DMS153 treated with DMSO at 0.1 percent for 48 hours (cell line): ENCODE data around the gene RABGAP1.

ENCODE experiments used
- DNase-seq: peaks from one replicate; lab custom pipeline; 2025; ENCODE audit not compliant: unreplicated experiment; lab: John Stamatoyannopoulos, UW

Gene RABGAP1

DNA sequence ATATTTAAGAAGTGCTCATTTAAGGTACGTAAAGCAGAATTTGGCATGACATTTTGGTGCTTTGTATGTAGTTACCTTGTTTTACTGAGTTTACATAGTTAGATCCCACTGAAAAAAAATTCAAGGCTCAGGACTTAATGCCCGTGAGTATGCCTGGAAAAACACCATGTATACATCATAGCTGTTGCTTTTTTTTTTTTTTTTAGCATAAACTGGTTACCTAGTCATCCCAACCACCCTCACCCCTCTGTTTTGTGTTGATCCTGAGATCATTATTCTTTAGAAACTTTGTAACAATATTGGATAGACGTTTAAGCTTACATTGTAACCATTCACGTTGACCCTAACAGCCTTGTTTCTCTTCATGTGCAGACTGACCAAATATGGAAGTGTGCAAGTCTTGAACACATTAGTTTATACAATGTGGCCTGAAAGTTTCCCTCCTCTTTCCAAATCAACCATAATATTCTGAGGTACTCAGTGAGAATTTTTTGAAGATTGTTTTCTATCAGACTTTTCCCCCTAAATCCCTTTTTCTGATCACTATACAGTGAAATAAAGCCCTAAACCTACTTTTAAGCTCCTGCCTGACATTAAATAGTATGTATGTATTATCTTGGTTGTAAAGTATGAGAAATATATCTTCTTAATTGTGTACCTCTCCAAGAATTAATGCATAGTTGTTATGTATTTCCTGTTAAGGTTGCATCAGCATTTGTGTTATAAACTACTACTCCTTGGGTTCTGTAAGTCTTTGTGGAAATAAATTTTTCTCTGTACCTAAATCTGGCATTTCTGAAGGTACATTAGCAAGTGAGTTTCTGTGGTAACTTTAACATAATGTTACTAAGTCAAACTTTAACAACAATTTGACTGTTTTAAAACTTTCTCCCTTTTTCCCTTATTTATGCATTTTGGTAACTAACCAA lies 4.4 kb downstream of the RABGAP1 start:
- DNase-seq = no peak

DNA sequence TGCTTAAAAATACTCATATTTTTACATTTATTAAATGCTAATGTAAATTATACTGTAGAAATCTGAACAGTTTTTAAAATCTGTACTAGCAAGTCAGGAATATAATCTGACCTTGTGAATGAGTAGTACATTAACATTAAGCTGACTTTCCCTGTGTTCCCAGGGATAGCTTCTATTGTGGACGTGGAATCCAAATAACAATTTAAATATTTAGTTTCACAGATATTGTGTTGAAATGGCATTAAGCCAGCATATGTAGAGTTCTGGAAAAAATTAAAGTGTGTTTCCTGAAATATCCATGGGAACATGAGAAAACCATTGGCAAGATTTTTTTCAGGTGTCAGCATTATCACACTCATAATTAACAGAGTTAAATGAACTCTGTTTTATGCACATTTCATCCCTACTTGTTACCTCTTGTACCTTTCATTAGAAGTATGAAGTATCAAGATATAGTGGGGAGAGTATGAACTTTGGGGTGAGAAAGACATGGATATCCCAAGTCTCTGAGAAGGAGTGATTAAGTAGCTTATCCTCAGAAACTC lies 5.7 kb downstream of the RABGAP1 start:
- no peak for DNase-seq

GRCh38 chr9:122948313-122948712 lies 7.5 kb downstream of the RABGAP1 start:
- DNase-seq = no peak

- no peak for DNase-seq
Measured at GRCh38 chr9:122949696-122950095, 8.9 kb downstream of the RABGAP1 start.

DNA sequence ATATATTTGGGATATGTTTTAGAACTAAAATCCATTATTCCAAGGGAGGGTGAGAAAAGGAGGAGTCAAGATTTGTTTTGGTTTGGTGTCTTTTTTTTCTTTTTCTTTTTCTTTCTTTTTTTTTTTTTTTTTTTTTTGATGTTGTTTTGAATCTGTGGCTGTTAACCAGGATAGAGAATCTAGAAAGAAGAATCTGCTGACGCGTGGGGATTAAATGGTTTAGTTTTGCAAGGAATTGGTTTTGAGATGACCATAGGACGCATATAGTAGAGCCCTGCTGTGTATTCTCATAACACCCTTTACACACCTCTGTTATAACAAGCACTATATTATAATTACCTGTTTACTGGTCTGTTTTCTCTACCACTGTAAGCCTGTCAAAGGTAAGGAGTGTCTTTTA lies 9.4 kb downstream of the RABGAP1 start:
- no peak for DNase-seq

- DNase-seq = no peak
Measured at GRCh38 chr9:122951056-122951455, 10.2 kb downstream of the RABGAP1 start.

GRCh38 chr9:122954253-122954691 lies 13.5 kb downstream of the RABGAP1 start:
- no peak for DNase-seq

- no peak for DNase-seq
Measured at GRCh38 chr9:122955961-122956360, 15.1 kb downstream of the RABGAP1 start.

DNA sequence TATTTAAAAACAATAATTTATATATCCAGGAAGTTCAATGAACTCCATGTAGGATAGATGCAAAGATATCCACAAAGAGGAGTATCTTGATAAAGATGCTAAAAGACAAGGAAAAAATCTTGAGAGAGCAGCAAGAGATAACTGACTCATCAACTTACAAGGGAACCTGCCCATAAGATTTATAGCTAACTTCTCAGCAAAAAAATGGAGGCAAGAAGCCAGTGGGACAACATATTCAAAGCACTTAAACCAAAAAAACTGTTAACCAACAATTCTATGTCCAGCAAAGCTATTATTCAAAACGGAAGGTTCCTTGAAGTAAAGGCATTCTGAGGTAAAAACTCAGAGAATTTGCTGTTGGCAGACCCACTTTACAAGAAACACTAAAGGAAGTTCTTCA lies 20.3 kb downstream of the RABGAP1 start:
- no peak for DNase-seq

DNA sequence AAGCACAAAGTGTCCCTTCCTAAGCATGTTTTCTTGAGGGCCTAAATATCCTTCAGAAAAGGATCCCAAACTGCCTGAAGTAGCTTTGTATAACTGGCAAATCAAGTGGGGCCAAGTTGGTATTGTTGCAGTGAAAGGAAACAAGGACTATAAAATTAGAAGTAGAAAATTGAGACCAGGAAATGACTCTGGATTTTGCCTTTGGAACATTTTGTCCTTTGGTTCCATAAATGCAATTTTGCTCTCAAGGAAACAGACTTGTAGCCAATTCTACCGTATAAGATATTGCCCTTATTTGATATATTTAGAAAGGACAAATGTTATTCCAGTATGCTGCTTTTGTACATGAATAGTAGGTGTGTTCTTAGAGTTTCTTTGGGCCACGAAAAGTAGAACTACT lies 34.4 kb downstream of the RABGAP1 start:
- no peak for DNase-seq

- no peak for DNase-seq
Measured at GRCh38 chr9:122978601-122979000, 37.8 kb downstream of the RABGAP1 start.

- no peak for DNase-seq
Measured at GRCh38 chr9:122986010-122986409, 45.2 kb downstream of the RABGAP1 start.

- no peak for DNase-seq
Measured at GRCh38 chr9:122988141-122988540, 47.3 kb downstream of the RABGAP1 start.

GRCh38 chr9:122988920-122989621 lies 48.3 kb downstream of the RABGAP1 start:
- DNase-seq = no peak

DNA sequence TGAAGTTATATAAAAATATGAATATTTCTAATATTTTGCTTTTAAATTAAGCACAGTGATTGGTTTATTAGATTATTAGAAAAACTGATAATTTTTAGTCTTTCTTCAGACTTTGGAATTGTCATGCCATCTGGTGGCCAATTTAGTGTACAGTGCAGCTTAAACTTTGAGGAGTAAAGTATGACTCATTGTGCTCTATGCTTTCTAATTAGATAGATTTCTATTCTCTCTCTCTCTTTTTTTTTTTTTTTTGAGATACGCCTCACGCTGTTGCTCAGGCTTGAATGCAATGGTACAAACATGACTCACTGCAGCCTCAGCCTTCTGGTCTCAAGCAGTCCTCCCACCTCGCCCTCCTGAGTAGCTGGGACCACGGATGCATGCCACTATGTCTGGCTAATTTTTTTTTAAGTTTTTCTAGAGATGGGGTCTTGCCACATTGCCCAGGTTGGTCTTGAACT lies 50.6 kb downstream of the RABGAP1 start:
- no peak for DNase-seq

GRCh38 chr9:122996586-122996985 lies 55.8 kb downstream of the RABGAP1 start:
- no peak for DNase-seq

DNA sequence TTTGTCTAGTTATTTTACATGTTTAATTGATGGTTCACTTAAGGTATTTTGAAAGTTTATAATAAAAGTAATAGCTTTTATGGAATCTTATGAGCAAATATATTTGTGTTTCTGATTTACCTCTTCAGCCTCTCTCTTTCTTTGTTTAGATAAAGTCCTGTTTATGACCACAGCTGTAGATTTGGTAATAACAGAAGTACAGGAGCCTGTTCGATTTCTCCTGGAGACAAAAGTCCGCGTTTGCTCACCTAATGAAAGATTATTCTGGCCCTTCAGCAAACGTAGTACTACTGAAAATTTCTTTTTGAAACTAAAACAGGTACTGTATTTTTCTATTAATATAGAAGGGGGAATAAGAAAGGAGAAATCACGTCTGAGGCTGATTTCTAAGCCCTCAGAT lies 57.6 kb downstream of the RABGAP1 start:
- no peak for DNase-seq

GRCh38 chr9:123000371-123001068 lies 59.7 kb downstream of the RABGAP1 start:
- DNase-seq = no peak

DNA sequence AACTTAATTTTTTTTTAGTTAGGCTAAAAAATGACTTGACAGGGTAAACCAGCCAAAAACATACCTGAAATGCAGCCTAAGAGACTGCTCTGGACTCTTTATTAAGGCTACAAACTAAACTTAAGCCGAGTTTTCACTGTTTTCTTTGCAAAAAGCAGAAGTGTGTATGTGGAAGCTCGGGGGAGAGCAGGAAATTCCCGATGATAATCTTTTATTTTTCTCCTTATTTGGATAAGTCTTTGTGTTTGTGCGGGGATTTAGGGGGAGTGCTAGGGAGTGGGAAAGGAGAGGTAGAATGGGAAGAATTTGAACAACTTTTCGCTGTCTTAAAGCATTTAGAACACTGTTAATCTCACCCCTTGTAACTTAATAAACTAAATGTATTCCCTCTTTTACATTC lies 61.9 kb downstream of the RABGAP1 start:
- no peak for DNase-seq

DNA sequence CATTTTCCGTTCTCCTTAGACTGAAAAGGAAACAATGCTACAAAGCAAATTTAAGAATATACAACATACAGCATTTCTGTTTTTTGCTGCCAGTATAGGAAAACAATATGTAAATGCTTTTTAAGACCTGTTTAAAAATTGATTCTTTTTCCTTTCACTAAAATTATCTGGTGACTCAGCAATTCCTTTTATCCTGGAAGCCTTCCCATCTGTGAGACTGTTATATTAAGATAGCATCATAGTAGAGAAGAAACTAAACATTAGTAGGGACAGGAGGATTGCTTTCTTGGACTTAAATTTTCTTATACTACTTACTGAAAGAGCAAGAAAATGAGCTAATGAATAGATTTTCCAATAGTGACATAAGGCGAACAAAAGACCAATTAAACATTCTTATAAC lies 62.6 kb downstream of the RABGAP1 start:
- no peak for DNase-seq

- no peak for DNase-seq
Measured at GRCh38 chr9:123005964-123006363, 65.1 kb downstream of the RABGAP1 start.
